ENCODE measurements around the gene GABRE.
"Not testable (repeated sequence)": the region's sequence is repeated elsewhere in the genome, so short reads cannot be mapped to it uniquely, and the experiment has no call there.

The GABRE gene

GRCh38 chrX:151921292-151921691, 53.2 kb downstream of the GABRE start:
- Mint-ChIP-seq H3K27ac (no peak overlapping the region), H3K27me3 (no peaks in the 10 kb centered on the region), H3K4me3 (no peak overlapping the region), H3K36me3 (no peaks in the 10 kb centered on the region), H3K9me3 (no peaks in the 10 kb centered on the region), H3K4me1 (no peaks in the 10 kb centered on the region)

- H3K4me1 Mint-ChIP-seq: no peaks in the 10 kb centered on the region
- no peaks in the 10 kb centered on the region for H3K27me3 Mint-ChIP-seq
- H3K36me3 Mint-ChIP-seq: no peaks in the 10 kb centered on the region
- H3K4me3 Mint-ChIP-seq: no peak overlapping the region
- no peak overlapping the region for H3K27ac Mint-ChIP-seq
- no peaks in the 10 kb centered on the region for H3K9me3 Mint-ChIP-seq
These were observed 53.9 kb downstream of the GABRE start for GRCh38 chrX:151920530-151920929.

- H3K4me3 Mint-ChIP-seq: no peak overlapping the region
- no peaks in the 10 kb centered on the region for H3K4me1 Mint-ChIP-seq
- H3K9me3 Mint-ChIP-seq: no peaks in the 10 kb centered on the region
- H3K36me3 Mint-ChIP-seq: no peaks in the 10 kb centered on the region
- H3K27ac Mint-ChIP-seq: no peak overlapping the region
- H3K27me3 Mint-ChIP-seq: no peaks in the 10 kb centered on the region
These were observed 54.4 kb downstream of the GABRE start for GRCh38 chrX:151920101-151920500.

GRCh38 chrX:151919610-151920009, 54.9 kb downstream of the GABRE start:
- H3K27ac Mint-ChIP-seq: no peak overlapping the region
- no peaks in the 10 kb centered on the region for H3K9me3 Mint-ChIP-seq
- H3K4me3 Mint-ChIP-seq: no peak overlapping the region
- H3K36me3 Mint-ChIP-seq: no peaks in the 10 kb centered on the region
- H3K27me3 Mint-ChIP-seq: no peaks in the 10 kb centered on the region
- no peaks in the 10 kb centered on the region for H3K4me1 Mint-ChIP-seq

- not testable (repeated sequence) for H3K36me3 Mint-ChIP-seq, H3K4me1 Mint-ChIP-seq, H3K9me3 Mint-ChIP-seq, H3K4me3 Mint-ChIP-seq, H3K27ac Mint-ChIP-seq, H3K27me3 Mint-ChIP-seq
These were observed 55.7 kb downstream of the GABRE start for GRCh38 chrX:151918736-151919135.

GRCh38 chrX:151912780-151913179, 61.7 kb downstream of the GABRE start, which contains the start of gene MAGEA4:
MAGEA4 (plus strand) TSS chrX:151912889; CDS start chrX:151923665, 10,776 bp downstream.
- Mint-ChIP-seq H3K9me3 (no peaks in the 10 kb centered on the region), H3K4me3 (no peak within 1 kb of the TSS), H3K27me3 (no peaks in the 10 kb centered on the region), H3K27ac (no peak within 1 kb of the TSS), H3K36me3 (no peaks in the 10 kb centered on the region), H3K4me1 (no peaks in the 10 kb centered on the region)

- Mint-ChIP-seq H3K9me3 (no peaks in the 10 kb centered on the region), H3K4me1 (no peaks in the 10 kb centered on the region), H3K27ac (no peak overlapping the region), H3K36me3 (no peaks in the 10 kb centered on the region), H3K4me3 (no peak overlapping the region), H3K27me3 (no peaks in the 10 kb centered on the region)
These were observed 62.3 kb downstream of the GABRE start for GRCh38 chrX:151912221-151912620.

- no peaks in the 10 kb centered on the region for H3K27me3 Mint-ChIP-seq
- no peak overlapping the region for H3K4me3 Mint-ChIP-seq
- no peaks in the 10 kb centered on the region for H3K4me1 Mint-ChIP-seq
- no peaks in the 10 kb centered on the region for H3K9me3 Mint-ChIP-seq
- no peaks in the 10 kb centered on the region for H3K36me3 Mint-ChIP-seq
- no peak overlapping the region for H3K27ac Mint-ChIP-seq
These were observed 69.5 kb downstream of the GABRE start for GRCh38 chrX:151904989-151905388.
